Uterus (tissue), 4 donors: Measurements from ENCODE around the gene PSD4. TPM values are rescaled to one million over a fixed set of nuclear protein-coding genes. Genes with fewer than 3 reads are reported as not detected.

Source experiments
- DNase-seq, 2 donors: peaks; one replicate each; pipeline ENCODE4 v3.0.0-alpha.2; 2019 to 2020
- H3K27ac ChIP-seq, 2 donors: fragments of 200-600 bp; sonication (generic); 1 replicate in 1 of 2; 2 replicates in 1 of 2; pipeline ENCODE4 v1.5.1; 2016 to 2018
- H3K27me3 ChIP-seq, 2 donors: fragments of 200-600 bp; sonication (generic); one replicate each; pipeline ENCODE4 v1.5.1; 2018 to 2019; ENCODE audit warnings: control low read depth in 1 of 2
- H3K36me3 ChIP-seq, 2 donors: fragments of 200-600 bp; sonication (generic); one replicate each; pipeline ENCODE4 v1.5.1; 2019; ENCODE audit warnings: control low read depth in 1 of 2
- H3K4me1 ChIP-seq, 2 donors: fragments of 200-600 bp; sonication (generic); one replicate each; pipeline ENCODE4 v1.5.1; 2018 to 2019; ENCODE audit warnings: control low read depth in 1 of 2
- H3K4me3 ChIP-seq, 2 donors: fragments of 200-600 bp; sonication (generic); 1 replicate in 1 of 2; 2 replicates in 1 of 2; pipeline ENCODE4 v1.5.1; 2018 to 2019; ENCODE audit warnings: mild to moderate bottlenecking in 1 of 2
- H3K9me3 ChIP-seq, 2 donors: fragments of 200-600 bp; sonication (generic); one replicate each; pipeline ENCODE4 v1.5.1; 2019; ENCODE audit warnings: control low read depth in 1 of 2
- CTCF ChIP-seq, 4 experiments: fragments of 200-600 bp in 2 of 4; fragments of 450-650 bp in 2 of 4; sonication (generic) in 2 of 4; IDR thresholded peaks; one replicate each; pipeline ENCODE4 v1.5.1; 2016 to 2019; ENCODE audit warnings: antibody characterized with exemption in 4 of 4, mild to moderate bottlenecking in 2 of 4, moderate library complexity in 1 of 4
- POLR2A ChIP-seq, 2 donors: fragments of 450-650 bp; IDR thresholded peaks; one replicate each; pipeline ENCODE4 v1.6.1; 2016; ENCODE audit warnings: antibody characterized with exemption in 2 of 2, mild to moderate bottlenecking in 1 of 2, moderate library complexity in 1 of 2
- intact Hi-C: fragments of 100-400 bp; cut with DNase I; formaldehyde crosslinking; loops from one replicate; pipeline ENCODE4 v1.15.1; 2023; ENCODE audit warnings: low total_unique reads
- total RNA-seq, 4 donors: library from RNA; depleted of rRNA in 3 of 4; stranded (reverse); fragments of >200 nt in 3 of 4; gene quantifications; one replicate each; pipeline versions ENCODE4 v1.1.0 to v1.2.4, GENCODE V29; 2014 to 2023
- donor health status: DM: yes; HTN: yes; CAD: no.

PSD4 gene
- total RNA-seq, 4 donors from 2014 or later = 1.8 to 31.8 (median 7.6) TPM

- Histone ChIP-seq H3K9me3 (no peaks in the 10 kb centered on the region), H3K4me3 (no peak overlapping the region), H3K27ac (no peak overlapping the region), H3K4me1 (peaks cover 0 to 4% of the 10 kb centered on the region in 2 donors), H3K27me3 (no peaks in the 10 kb centered on the region), H3K36me3 (no peaks in the 10 kb centered on the region)
- no peak for TF ChIP-seq POLR2A (IDR thresholded peaks at IDR 0.05)
- no peak for TF ChIP-seq CTCF (IDR thresholded peaks at IDR 0.05)
- no peak for DNase-seq
- intact Hi-C loops = no loop called here
Measured at GRCh38 chr2:113208396-113208795, 34.6 kb downstream of the PSD4 start.

- Histone ChIP-seq H3K9me3 (no peaks in the 10 kb centered on the region), H3K27ac (no peak overlapping the region), H3K4me3 (no peak overlapping the region), H3K27me3 (no peaks in the 10 kb centered on the region), H3K36me3 (no peaks in the 10 kb centered on the region), H3K4me1 (peaks cover 0 to 4% of the 10 kb centered on the region in 2 donors)
- no peak for DNase-seq
- intact Hi-C loops = no loop called here
- TF ChIP-seq POLR2A (IDR thresholded peaks at IDR 0.05) = no peak
- TF ChIP-seq CTCF (IDR thresholded peaks at IDR 0.05) = no peak
Measured at GRCh38 chr2:113209011-113209645, 35.4 kb downstream of the PSD4 start.

- TF ChIP-seq POLR2A (IDR thresholded peaks at IDR 0.05) (no peak), CTCF (IDR thresholded peaks at IDR 0.05) (no peak)
- DNase-seq = no peak
Measured at GRCh38 chr2:113209646-113210171, 35.9 kb downstream of the PSD4 start.

GRCh38 chr2:113211226-113212105, 37.7 kb downstream of the PSD4 start:
- intact Hi-C loops = no loop called here
- Histone ChIP-seq H3K27me3 (no peaks in the 10 kb centered on the region), H3K4me1 (peaks cover 0 to 4% of the 10 kb centered on the region in 2 donors), H3K27ac (peak overlapping the region; percentile 75), H3K4me3 (no peak overlapping the region), H3K9me3 (no peaks in the 10 kb centered on the region), H3K36me3 (no peaks in the 10 kb centered on the region)
- peak; percentile 48 to 55 for DNase-seq
- no peak for TF ChIP-seq POLR2A (IDR thresholded peaks at IDR 0.05)
- no peak for TF ChIP-seq CTCF (IDR thresholded peaks at IDR 0.05)

More at GRCh38 chr2:113209646-113210171, 35.9 kb downstream of the PSD4 start:
- intact Hi-C loops = no loop called here
- H3K36me3 ChIP-seq = no peaks in the 10 kb centered on the region
- H3K9me3 ChIP-seq = no peaks in the 10 kb centered on the region
- H3K4me1 ChIP-seq = peaks cover 0 to 4% of the 10 kb centered on the region in 2 donors
- no peak overlapping the region for H3K4me3 ChIP-seq
- no peak overlapping the region for H3K27ac ChIP-seq
- H3K27me3 ChIP-seq = no peaks in the 10 kb centered on the region
